C4-2B (cell line): ENCODE data around the gene KRT1.

ENCODE experiments used
- ZFX ChIP-seq: fragments of 450-650 bp; IDR thresholded peaks from 2 replicates; pipeline ENCODE4 v1.6.1; 2017
- TF ChIP-seq, protein P1 (sequence below): fragments of 450-650 bp; conservative IDR thresholded peaks from 2 replicates; pipeline ENCODE4 v1.5.1; 2017; ENCODE audit warnings: mild to moderate bottlenecking

DNA sequence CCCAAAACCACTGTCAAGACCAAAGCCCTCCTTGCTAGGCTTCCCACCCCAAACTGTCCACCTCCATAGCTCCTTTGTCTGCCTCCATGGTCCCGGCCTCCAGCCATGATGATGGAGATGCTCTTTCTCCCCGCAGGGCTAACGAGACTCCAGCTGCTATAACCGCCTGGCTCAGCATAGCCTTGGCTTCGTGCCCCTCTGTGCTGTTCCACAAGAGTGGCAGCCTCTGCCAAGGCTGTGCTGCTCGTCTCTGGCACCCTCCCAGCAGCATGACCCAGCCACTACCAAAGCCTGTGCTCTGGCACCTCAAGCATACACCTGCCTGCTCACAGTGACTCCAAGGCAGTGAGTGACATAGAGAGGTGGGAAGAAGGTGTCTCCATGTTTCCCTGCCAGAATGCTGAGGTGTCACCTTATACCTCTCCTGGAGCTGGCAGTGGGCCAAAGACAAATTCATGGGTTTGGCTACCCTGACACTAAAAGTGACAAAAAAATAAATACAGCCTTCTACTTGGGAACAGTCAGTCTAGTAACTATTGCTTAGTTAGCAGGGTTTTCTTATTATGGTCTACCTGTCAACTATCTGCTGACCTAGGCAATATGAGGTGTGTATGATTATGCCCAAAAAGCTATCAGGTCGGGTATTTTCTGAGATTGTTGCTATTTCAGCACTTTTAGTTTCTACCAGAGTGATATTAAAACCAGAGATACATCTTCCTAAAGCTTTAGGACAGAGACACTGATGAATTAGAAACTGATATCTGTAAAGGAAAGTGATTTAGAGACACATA, 45.7 kb downstream of the KRT1 start:
- TF ChIP-seq, protein P1, sequence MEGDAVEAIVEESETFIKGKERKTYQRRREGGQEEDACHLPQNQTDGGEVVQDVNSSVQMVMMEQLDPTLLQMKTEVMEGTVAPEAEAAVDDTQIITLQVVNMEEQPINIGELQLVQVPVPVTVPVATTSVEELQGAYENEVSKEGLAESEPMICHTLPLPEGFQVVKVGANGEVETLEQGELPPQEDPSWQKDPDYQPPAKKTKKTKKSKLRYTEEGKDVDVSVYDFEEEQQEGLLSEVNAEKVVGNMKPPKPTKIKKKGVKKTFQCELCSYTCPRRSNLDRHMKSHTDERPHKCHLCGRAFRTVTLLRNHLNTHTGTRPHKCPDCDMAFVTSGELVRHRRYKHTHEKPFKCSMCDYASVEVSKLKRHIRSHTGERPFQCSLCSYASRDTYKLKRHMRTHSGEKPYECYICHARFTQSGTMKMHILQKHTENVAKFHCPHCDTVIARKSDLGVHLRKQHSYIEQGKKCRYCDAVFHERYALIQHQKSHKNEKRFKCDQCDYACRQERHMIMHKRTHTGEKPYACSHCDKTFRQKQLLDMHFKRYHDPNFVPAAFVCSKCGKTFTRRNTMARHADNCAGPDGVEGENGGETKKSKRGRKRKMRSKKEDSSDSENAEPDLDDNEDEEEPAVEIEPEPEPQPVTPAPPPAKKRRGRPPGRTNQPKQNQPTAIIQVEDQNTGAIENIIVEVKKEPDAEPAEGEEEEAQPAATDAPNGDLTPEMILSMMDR, result no peak
- TF ChIP-seq ZFX, result no peak
